ENCODE measurements around the gene CDC42SE2. TPM values are rescaled to one million over a fixed set of nuclear protein-coding genes. Genes with fewer than 3 reads are reported as not detected.
A peak's percentile ranks its signal among the peaks of the same experiment; 100 is the strongest.
"Not testable (repeated sequence)": the region's sequence is repeated elsewhere in the genome, so short reads cannot be mapped to it uniquely, and the experiment has no call there.

CDC42SE2 gene
- total and polyA plus RNA-seq, 5 donors from 2014 or later: 241 to 429 (median 379) TPM

DNA sequence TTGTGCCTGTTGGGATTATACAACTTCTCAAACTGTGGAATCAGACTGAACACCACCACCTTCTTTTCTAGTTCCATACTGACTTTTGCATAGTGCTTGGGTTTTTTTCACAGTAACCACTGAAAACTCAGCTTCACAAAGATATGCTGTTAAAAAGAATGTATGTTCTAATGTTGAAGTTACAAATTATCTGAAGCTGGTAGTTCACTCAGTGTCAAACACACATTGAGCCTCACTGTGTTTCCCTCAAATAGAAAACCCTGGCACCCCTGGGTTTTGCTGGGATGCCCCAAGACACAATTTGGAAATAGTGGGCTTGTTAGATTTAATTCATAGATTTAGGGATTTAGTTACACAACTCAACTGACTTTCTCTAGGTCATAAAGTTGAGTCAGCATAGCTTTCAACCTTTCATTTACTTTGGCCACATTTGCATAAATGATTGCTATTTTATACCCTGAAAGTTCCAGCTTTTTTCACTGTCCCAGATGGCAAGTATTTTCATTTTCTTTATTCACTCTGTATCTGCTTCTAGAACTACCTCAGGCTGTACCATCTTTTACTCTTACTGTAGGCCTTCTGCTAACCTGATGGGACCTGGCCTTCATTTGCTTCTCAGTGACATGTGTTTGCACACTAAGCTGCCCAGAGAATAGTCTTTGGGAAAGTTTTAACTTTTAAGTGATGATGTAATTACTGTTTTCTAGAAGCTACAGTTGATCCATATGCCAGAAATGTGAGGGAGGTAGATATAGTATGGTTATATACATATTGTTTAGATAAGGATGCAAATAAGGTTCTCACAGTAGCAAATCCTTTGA is 115.1 kb downstream of the CDC42SE2 start:
- peaks cover 15% of the 10 kb centered on the region for H3K36me3 Mint-ChIP-seq
- Histone ChIP-seq H3K27ac (ENCODE audit: insufficient read depth, low read length, poor library complexity, severe bottlenecking) (peak overlapping the region; percentile 100), H3K36me3 (ENCODE audit: control insufficient read depth, insufficient read depth, low read length) (no peaks in the 10 kb centered on the region), H3K9me3 (ENCODE audit: control insufficient read depth in 2 of 2, low read length in 2 of 2) (no peaks in the 10 kb centered on the region), H3K27me3 (ENCODE audit: control insufficient read depth, insufficient read depth, low read length) (no peaks in the 10 kb centered on the region), H3K4me3 (ENCODE audit: low read depth, low read length) (peak overlapping the region; percentile 75), H3K4me1 (ENCODE audit: control insufficient read depth, insufficient read depth, low read length, poor library complexity, severe bottlenecking) (peaks cover 89% of the 10 kb centered on the region)
- peaks cover 5% of the 10 kb centered on the region for H3K27me3 Mint-ChIP-seq
- DNase-seq: peak in 2 of 3 donors; percentile 36 to 38
- ATAC-seq (ENCODE audit: low read depth in 2 of 2): no peak
- H3K9me3 Mint-ChIP-seq: peaks cover 0 to 2% (median 0%) of the 10 kb centered on the region in 7 donors
- peak overlapping the region; percentile 53 to 84 (median 70) for H3K4me3 Mint-ChIP-seq
- peak overlapping the region; percentile 97 to 100 (median 99) for H3K27ac Mint-ChIP-seq
- H3K4me1 Mint-ChIP-seq: peaks cover 54 to 96% (median 78%) of the 10 kb centered on the region in 4 donors

DNA sequence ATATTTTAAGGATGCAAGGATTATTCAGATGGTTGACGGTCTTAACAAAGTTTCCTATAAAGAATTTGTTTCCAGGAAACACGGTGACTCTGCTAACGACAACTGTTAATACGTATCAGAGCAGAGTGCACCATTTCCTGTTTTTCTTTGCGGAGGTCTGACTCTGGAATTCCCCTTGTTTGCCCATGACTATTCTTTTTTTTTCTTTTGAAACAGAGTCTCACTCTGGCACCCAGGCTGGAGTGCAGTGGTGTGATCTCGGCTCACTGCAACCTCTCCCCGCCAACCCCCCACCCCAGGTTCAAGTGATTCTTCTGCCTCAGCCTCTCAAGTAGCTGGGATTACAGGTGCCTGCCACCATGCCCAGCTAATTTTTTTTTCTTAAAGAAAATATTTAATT is 115.9 kb downstream of the CDC42SE2 start:
- DNase-seq (peak; percentile 70 to 88 (median 84)), ATAC-seq (ENCODE audit: low read depth in 2 of 2) (peak; percentile 56 to 69)
- H3K4me1 ChIP-seq (ENCODE audit: control insufficient read depth, insufficient read depth, low read length, poor library complexity, severe bottlenecking): peaks cover 89% of the 10 kb centered on the region
- Mint-ChIP-seq H3K27me3 (peaks cover 5% of the 10 kb centered on the region), H3K4me1 (peaks cover 56 to 97% (median 81%) of the 10 kb centered on the region in 4 donors), H3K36me3 (peaks cover 18% of the 10 kb centered on the region), H3K4me3 (peak overlapping the region; percentile 83 to 94 (median 84)), H3K9me3 (peaks cover 0 to 2% (median 0%) of the 10 kb centered on the region in 7 donors), H3K27ac (peak overlapping the region; percentile 97 to 100 (median 99))
- H3K4me3 ChIP-seq (ENCODE audit: low read depth, low read length): peak overlapping the region; percentile 75
- H3K27me3 ChIP-seq (ENCODE audit: control insufficient read depth, insufficient read depth, low read length): no peaks in the 10 kb centered on the region
- no peaks in the 10 kb centered on the region for H3K9me3 ChIP-seq (ENCODE audit: control insufficient read depth in 2 of 2, low read length in 2 of 2)
- H3K27ac ChIP-seq (ENCODE audit: insufficient read depth, low read length, poor library complexity, severe bottlenecking): peak overlapping the region; percentile 100
- no peaks in the 10 kb centered on the region for H3K36me3 ChIP-seq (ENCODE audit: control insufficient read depth, insufficient read depth, low read length)

GRCh38 chr5:131380238-131380637 is 116.4 kb downstream of the CDC42SE2 start:
- Histone ChIP-seq H3K4me1 (ENCODE audit: control insufficient read depth, insufficient read depth, low read length, poor library complexity, severe bottlenecking) (peaks cover 89% of the 10 kb centered on the region), H3K27ac (ENCODE audit: insufficient read depth, low read length, poor library complexity, severe bottlenecking) (peak overlapping the region; percentile 100), H3K4me3 (ENCODE audit: low read depth, low read length) (peak overlapping the region; percentile 75)
- not testable (repeated sequence) for H3K9me3 ChIP-seq (ENCODE audit: control insufficient read depth in 2 of 2, low read length in 2 of 2); H3K9me3 Mint-ChIP-seq; DNase-seq; ATAC-seq (ENCODE audit: low read depth in 2 of 2); H3K36me3 ChIP-seq (ENCODE audit: control insufficient read depth, insufficient read depth, low read length); H3K27me3 Mint-ChIP-seq; H3K27me3 ChIP-seq (ENCODE audit: control insufficient read depth, insufficient read depth, low read length)
- H3K36me3 Mint-ChIP-seq: peaks cover 18% of the 10 kb centered on the region
- peaks cover 52 to 96% (median 80%) of the 10 kb centered on the region in 4 donors for H3K4me1 Mint-ChIP-seq
- peak overlapping the region; percentile 83 to 94 (median 84) for H3K4me3 Mint-ChIP-seq
- H3K27ac Mint-ChIP-seq: peak overlapping the region; percentile 97 to 100 (median 99)

DNA sequence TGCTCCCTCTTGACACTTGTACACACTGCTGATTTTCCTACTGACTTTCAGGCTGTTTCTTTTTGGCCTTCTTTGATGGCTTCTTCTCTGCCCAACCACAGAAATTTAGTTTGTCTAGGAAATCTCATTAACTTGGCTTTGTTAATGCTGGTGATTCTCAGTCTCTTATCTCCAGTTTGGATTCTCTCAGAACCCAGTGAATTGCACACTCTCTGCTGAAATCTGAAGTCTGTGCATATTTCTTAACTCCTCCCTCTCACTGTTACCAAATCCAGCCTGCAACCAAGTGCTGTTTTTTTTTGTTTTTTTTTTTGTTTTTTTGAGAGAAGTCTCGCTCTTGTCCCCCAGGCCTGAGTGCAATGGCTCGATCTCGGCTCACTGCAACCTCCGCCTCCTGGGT is 117.2 kb downstream of the CDC42SE2 start:
- no peaks in the 10 kb centered on the region for H3K9me3 ChIP-seq (ENCODE audit: control insufficient read depth in 2 of 2, low read length in 2 of 2)
- Mint-ChIP-seq H3K27ac (peak overlapping the region; percentile 97 to 100 (median 99)), H3K4me1 (peaks cover 45 to 96% (median 79%) of the 10 kb centered on the region in 4 donors), H3K9me3 (peaks cover 0 to 2% (median 0%) of the 10 kb centered on the region in 7 donors), H3K36me3 (peaks cover 18% of the 10 kb centered on the region), H3K4me3 (peak overlapping the region; percentile 70 to 84 (median 79)), H3K27me3 (peaks cover 5% of the 10 kb centered on the region)
- no peaks in the 10 kb centered on the region for H3K27me3 ChIP-seq (ENCODE audit: control insufficient read depth, insufficient read depth, low read length)
- ATAC-seq (ENCODE audit: low read depth in 2 of 2): no peak
- DNase-seq: no peak
- H3K4me3 ChIP-seq (ENCODE audit: low read depth, low read length): peak overlapping the region; percentile 75
- peaks cover 7% of the 10 kb centered on the region for H3K36me3 ChIP-seq (ENCODE audit: control insufficient read depth, insufficient read depth, low read length)
- peaks cover 91% of the 10 kb centered on the region for H3K4me1 ChIP-seq (ENCODE audit: control insufficient read depth, insufficient read depth, low read length, poor library complexity, severe bottlenecking)
- peak overlapping the region; percentile 100 for H3K27ac ChIP-seq (ENCODE audit: insufficient read depth, low read length, poor library complexity, severe bottlenecking)

DNA sequence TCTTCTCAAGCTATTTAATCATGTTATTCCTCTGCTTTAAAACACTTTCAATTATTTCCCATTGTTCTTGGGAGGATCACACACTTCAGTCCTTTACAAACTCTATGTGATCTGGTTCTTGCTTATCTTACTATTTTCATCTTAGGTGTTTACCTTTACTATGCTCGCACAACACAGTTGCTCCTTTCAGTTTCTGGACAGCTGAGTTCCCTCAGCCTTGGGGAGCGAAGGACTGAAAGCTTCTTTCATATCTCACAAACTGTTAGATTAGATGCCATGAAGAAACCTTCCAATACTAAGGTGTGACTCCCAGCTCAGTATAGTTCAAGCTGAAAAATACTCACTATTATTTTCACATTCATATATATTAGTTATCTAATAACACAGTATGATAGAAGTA is 117.9 kb downstream of the CDC42SE2 start:
- peaks cover 0 to 2% (median 0%) of the 10 kb centered on the region in 7 donors for H3K9me3 Mint-ChIP-seq
- DNase-seq (peak in 1 of 3 donors; percentile 53), ATAC-seq (ENCODE audit: low read depth in 2 of 2) (no peak)
- peaks cover 15% of the 10 kb centered on the region for H3K36me3 Mint-ChIP-seq
- H3K4me3 ChIP-seq (ENCODE audit: low read depth, low read length): peak overlapping the region; percentile 70
- peaks cover 5% of the 10 kb centered on the region for H3K27me3 Mint-ChIP-seq
- peak overlapping the region; percentile 100 for H3K27ac ChIP-seq (ENCODE audit: insufficient read depth, low read length, poor library complexity, severe bottlenecking)
- H3K4me3 Mint-ChIP-seq: peak overlapping the region; percentile 70 to 84 (median 79)
- H3K27ac Mint-ChIP-seq: peak overlapping the region; percentile 97 to 100 (median 99)
- no peaks in the 10 kb centered on the region for H3K27me3 ChIP-seq (ENCODE audit: control insufficient read depth, insufficient read depth, low read length)
- no peaks in the 10 kb centered on the region for H3K9me3 ChIP-seq (ENCODE audit: control insufficient read depth in 2 of 2, low read length in 2 of 2)
- peaks cover 14% of the 10 kb centered on the region for H3K36me3 ChIP-seq (ENCODE audit: control insufficient read depth, insufficient read depth, low read length)
- peaks cover 95% of the 10 kb centered on the region for H3K4me1 ChIP-seq (ENCODE audit: control insufficient read depth, insufficient read depth, low read length, poor library complexity, severe bottlenecking)
- H3K4me1 Mint-ChIP-seq: peaks cover 45 to 96% (median 79%) of the 10 kb centered on the region in 4 donors

DNA sequence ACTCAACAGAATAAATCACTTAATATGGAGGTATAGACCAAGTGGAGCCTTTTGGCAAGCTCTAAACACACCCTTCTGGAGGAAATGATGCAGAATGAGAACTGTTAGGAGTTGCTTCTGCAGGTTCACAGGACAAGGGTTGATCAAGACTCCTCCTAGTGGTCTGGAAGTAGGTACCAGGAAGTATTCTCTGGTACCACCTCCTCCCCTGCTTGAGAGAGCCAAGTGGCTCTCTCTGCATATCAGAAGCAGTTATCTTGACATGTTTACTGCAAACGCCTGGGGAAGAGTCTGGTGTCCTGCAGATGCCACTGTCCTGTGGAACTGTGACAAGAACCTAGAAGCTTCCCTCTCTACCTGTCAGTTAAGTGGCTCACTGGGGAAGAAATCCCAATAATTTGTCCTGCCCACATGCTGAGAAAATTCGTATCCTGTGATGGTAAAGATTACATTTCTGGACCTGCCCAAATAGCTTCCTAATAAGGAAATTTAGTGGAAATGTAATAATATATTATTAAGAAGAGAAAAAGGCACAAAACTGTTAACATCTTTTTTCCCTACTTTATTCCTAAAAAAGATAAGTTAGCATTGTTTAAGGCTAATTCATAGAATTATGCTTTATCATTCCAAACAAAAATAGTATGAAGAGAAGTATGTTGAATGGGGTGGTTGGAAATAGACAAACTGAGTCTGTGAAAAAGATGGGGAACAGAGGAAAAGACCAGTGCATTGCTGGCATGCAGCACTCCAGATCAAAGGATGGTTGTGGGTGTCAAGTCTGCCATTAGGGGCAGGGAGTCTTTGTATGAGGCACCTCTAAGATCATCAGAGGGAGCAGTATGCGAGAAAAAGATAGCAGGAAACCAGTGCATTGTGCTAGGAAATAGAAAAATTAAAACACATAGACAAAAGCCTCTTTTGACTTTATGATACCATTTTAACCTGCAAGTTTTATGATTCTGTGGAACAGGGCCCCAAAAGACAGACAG is 118.8 kb downstream of the CDC42SE2 start:
- Histone ChIP-seq H3K36me3 (ENCODE audit: control insufficient read depth, insufficient read depth, low read length) (peaks cover 22% of the 10 kb centered on the region), H3K27me3 (ENCODE audit: control insufficient read depth, insufficient read depth, low read length) (no peaks in the 10 kb centered on the region), H3K4me1 (ENCODE audit: control insufficient read depth, insufficient read depth, low read length, poor library complexity, severe bottlenecking) (peaks cover 97% of the 10 kb centered on the region), H3K9me3 (ENCODE audit: control insufficient read depth in 2 of 2, low read length in 2 of 2) (no peaks in the 10 kb centered on the region), H3K4me3 (ENCODE audit: low read depth, low read length) (peak overlapping the region; percentile 70), H3K27ac (ENCODE audit: insufficient read depth, low read length, poor library complexity, severe bottlenecking) (peak overlapping the region; percentile 100)
- ATAC-seq (ENCODE audit: low read depth in 2 of 2) (peak; percentile 82), DNase-seq (peak; percentile 41 to 88 (median 83))
- Mint-ChIP-seq H3K4me3 (peak overlapping the region; percentile 75 to 84 (median 79)), H3K4me1 (peaks cover 45 to 94% (median 78%) of the 10 kb centered on the region in 4 donors), H3K27ac (peak overlapping the region; percentile 97 to 100 (median 99)), H3K9me3 (peaks cover 0 to 2% (median 0%) of the 10 kb centered on the region in 7 donors), H3K36me3 (peaks cover 14% of the 10 kb centered on the region), H3K27me3 (peaks cover 5% of the 10 kb centered on the region)

GRCh38 chr5:131384173-131384572 is 120.3 kb downstream of the CDC42SE2 start:
- Mint-ChIP-seq H3K4me3 (peak overlapping the region in 3 of 4 donors; percentile 41 to 84 (median 51)), H3K4me1 (peaks cover 50 to 95% (median 72%) of the 10 kb centered on the region in 4 donors), H3K27ac (peak overlapping the region; percentile 54 to 99 (median 79)), H3K27me3 (peaks cover 5% of the 10 kb centered on the region), H3K36me3 (peaks cover 17% of the 10 kb centered on the region), H3K9me3 (peaks cover 0 to 2% (median 0%) of the 10 kb centered on the region in 7 donors)
- H3K4me1 ChIP-seq (ENCODE audit: control insufficient read depth, insufficient read depth, low read length, poor library complexity, severe bottlenecking): peaks cover 94% of the 10 kb centered on the region
- peaks cover 33% of the 10 kb centered on the region for H3K36me3 ChIP-seq (ENCODE audit: control insufficient read depth, insufficient read depth, low read length)
- no peak for DNase-seq
- H3K4me3 ChIP-seq (ENCODE audit: low read depth, low read length): peak overlapping the region; percentile 70
- no peaks in the 10 kb centered on the region for H3K27me3 ChIP-seq (ENCODE audit: control insufficient read depth, insufficient read depth, low read length)
- ATAC-seq (ENCODE audit: low read depth in 2 of 2): no peak
- H3K9me3 ChIP-seq (ENCODE audit: control insufficient read depth in 2 of 2, low read length in 2 of 2): no peaks in the 10 kb centered on the region
- H3K27ac ChIP-seq (ENCODE audit: insufficient read depth, low read length, poor library complexity, severe bottlenecking): peak overlapping the region; percentile 100
